Fibroblast of peridontal ligament (primary cell): ENCODE results near the gene AHCTF1.
A peak's percentile ranks its signal among the peaks of the same experiment; 100 is the strongest.
"Not testable (repeated sequence)": the region's sequence is repeated elsewhere in the genome, so short reads cannot be mapped to it uniquely, and the experiment has no call there.

Experiments used
- DNase-seq: peaks from one replicate; pipeline ENCODE4 v3.0.0-alpha.2; 2010; ENCODE audit errors: extremely low read depth

The AHCTF1 gene

DNA sequence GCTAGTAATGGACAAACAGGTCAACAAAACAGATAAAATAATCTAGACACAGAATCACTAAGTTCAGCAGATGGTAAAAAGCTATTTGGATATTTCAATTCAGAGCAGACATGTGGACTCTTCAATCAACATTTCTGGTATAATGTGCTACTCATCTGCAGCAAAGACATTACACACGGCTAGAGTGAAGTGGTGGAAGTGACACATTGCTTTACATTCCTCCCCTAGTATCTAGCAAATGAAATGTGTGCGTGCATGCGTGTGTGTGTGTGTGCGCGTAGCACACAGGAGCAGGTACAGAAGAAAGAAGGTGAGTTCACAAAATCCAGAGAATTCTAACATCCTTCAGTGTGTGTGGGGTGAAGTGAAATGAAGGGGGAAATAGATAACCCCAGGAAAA, 8.3 kb downstream of the AHCTF1 start:
- no peak for DNase-seq

DNA sequence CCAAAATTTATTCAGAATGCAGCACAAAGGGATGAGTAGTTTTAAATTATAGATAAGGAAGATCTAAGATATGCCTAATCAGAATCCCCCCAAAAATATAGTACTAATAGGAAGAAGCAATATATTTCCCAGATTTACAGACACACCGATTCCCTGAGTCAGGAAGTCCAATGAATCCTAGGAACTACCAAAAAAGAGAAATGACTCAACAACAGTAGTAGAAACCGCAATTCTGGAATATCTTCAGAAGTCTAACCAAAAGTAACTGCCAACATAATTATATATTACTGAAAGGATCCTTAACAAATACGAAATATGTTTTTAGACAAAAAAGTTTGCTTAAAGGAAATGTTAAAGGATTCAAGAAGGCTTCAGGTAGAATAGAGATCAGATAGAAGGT, 10.3 kb downstream of the AHCTF1 start:
- DNase-seq = peak; percentile 78

DNA sequence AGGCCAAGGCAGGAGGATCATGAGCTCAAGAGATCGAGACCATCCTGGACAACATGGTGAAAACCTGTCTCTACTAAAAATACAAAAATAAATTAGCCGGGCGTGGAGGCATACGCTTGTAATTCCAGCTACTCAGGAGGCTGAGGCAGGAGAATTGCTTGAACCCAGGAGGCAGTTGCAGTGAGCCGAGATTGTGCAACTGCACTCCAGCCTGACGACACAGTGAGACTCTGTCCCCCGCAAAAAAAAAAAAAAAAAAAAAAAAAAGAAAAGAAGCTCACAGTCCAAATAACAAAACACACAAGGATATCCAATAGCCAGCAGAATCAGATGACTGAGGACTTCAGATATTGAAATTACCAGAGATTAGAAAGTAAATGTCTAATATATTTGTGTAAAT, 11.8 kb downstream of the AHCTF1 start:
- no peak for DNase-seq

DNA sequence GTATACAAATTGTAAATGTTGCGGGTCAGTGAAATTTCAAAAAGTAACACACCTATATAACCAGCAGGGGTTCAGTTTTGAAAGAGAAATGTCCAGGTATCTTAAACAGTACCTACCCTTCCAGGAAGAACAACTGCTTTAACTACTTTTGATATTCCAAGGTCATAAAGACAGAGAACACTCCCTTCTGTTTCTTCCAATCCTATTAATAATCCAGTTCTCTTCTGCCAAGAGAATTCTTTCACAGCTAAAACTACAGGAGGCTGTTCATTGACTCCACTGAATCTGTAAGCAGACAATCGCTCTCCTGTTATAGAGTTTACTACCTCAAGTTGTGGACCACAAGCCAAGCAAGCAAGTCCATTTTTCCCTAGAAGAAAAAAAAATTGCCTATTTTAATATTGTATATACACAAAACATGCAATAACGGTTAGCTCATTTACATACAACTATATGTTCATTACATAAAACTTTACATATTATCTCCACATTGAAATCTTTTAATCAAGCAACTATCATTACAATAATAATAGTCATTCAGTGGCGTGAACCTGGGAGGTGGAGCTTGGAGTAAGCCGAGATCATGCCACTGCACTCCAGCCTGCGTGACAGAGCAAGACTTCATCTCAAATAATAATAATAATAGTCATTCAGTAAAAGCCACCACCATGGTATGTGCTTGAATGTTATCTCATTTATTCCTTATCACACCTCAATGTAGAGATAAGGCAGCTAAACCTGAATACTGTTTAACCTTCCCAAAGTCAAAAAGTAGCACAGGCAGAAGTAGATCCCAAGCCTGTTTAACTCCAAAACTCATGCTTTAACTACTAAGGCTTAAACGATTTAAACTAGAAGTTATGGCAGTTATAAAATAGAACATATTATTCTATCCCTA, 15.5 kb downstream of the AHCTF1 start:
- not testable (repeated sequence) for DNase-seq

DNA sequence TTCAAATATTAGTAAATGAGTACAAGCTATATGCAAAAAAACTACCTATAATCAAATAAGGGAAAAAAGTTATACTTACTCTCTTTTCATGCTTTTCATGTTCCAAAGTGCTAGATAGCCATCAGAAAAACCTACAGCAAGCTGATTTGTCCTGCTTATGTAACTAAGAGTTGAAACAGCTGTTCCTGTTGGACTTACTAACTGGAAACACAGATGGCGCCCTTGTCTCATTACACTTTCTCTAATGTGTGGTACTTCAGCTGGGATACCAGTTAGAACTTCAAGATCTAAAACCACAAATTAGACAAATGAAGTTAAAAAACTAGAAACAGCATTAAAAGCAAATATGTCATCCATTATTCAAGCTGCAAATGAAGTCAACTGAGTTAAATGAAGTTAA, 24.3 kb downstream of the AHCTF1 start:
- DNase-seq = peak; percentile 83

DNA sequence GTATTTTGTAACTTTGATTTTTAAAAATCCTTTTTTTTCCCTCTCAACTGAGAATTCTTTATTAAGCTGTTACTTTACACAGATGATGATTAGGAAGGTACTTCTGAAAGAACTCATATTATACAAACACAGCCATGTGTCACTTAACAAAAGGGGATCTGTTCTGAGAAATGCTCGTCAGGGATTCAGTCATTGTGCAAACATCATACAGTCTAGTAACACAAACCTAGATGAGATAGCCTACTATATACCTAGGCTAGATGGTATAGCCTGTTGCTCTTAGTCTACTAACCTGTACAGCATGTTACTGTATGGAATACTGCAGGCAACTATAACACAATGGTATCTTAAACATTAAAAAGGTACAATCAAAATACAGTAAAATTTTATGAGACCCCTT, 24.9 kb downstream of the AHCTF1 start:
- no peak for DNase-seq

DNA sequence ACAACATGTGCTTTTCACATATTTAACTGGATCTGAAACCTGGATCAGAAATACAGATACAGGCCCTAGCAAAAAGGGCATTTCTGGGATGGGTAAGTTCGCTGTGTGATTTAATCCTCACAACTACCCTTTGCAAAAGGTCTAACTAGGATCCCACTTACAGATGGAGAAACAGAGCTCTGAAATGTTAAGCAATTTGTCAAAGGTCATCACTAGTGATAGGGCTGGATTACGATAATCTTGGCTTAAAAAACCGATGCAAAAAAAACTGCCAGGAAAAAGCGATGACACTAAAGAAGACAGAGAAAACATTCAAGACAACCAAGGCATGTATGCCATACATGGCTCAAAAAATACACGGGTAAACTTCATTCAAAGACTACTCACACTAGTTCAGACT, 29.9 kb downstream of the AHCTF1 start:
- DNase-seq = no peak

DNA sequence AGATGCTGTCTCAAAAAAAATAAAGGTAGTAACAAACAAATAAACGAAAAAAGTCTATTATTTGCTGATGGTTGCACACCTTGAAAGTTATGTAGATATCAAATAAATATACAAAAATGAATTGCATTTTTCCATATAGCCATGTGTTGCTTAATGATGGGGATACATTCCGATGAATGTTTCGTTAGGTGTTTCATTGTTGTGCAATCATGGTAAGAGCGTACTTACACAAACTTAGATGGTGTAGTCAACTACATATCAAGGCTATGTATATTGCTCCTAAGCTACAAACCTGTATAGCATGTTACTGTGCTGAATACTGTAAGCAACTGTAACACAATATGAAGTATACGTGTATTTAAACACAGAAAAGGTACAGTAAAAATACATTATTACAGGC, 34.4 kb downstream of the AHCTF1 start:
- no peak for DNase-seq

DNA sequence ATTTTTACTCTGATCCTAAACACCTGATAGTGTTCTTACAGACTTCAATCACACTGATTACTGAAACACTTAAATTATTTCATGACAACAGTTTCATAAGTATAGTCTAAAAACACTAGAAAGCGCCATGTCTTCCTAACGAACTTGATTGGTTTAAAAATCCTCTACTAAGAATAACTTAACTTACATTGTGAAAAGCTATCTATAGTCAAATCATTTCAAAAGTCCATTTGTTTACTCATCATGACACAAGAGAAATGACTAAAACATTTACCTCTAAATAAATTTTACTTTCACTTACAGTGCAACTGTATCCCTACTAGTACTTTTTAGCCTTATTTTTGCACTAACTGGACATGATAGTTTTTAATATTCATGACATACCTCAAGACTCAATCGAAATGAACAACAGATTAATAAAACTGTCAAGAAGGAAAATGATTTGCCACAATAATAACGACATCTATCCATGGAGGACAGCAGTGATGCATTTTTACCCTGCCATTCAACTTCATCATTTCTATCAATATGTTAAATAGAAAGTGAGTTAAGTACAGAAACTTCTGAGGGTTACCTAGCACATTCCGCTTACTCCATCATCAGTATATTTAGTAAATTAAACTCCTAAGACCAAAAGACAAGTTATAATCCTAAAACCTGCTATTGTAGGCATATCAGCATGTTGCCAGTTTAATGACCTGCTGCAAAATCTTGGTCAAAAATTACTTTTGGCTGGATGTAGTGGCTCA, 38.4 kb downstream of the AHCTF1 start:
- DNase-seq = no peak

DNA sequence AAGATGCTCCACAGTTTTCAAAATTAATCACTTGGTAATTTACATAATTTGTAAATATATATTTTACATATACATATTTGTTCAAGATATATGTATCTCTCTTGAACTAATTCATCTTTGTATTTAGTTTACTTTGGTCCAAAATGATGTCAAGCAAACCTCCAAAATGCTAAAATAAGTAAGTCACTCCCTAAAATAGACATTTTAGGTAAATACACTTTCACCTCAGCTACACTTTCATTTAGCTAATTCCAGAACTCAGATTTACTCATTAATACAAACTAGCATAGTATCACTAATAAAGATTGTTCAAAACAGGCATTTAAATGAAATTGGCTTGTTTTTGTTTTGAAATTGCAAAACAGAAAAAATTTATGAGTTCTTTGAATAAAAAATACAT, 40.6 kb downstream of the AHCTF1 start:
- DNase-seq = no peak

DNA sequence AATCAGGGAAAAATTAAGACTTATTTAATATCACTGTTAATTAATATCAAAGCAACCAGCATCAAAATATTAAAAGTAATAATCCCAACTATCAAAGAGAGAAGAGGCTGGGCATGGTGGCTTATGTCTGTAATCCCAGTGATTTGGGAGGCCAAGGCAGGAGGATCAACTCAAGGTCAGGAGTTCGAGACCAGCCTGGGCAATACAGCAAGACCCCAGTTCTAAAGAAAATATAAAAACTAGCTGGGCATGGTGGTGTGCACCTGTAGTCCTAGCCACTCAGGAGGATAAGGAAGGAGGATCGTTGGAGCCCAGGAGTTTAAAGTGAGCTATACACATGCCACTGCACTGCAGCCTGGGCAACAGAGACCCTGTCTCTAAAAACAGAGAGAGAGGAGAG, 43.2 kb downstream of the AHCTF1 start:
- DNase-seq = no peak

DNA sequence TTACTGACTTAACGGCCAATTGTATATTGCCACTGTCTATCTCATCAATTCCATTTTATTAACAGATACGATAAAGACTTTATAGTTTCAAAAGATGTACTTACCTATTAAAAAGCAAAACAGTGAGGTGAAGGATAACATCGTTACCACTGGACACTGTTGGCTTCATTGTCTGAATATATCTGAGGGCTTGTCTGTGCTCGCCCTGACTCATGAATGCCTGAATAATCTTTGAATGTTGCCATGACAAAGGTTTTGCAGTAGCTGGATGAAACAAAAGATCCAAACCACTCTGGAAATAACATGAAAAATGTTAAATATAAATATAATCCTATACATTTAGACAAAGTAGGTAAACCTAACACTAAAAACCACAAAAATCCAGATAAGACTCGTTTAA, 46.4 kb downstream of the AHCTF1 start:
- not testable (repeated sequence) for DNase-seq

DNA sequence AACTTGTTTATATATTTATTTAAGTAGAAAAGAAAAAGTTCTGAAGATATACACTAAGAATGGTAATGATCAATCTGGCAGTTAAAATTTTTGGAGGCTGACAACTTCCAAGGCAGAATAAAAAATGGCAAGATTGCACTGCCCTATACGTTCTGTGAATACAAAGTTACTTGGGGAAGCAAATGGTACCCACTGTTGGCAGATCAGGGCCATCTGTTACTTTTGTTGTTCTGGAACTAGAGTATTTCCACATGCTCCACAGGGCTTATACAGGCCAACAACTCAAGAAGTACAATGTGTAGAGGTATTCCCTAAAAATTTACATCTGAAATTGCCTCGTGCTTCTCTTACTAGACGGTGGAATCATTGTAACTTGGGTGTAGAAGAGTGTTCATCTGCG, 53.2 kb downstream of the AHCTF1 start:
- no peak for DNase-seq

DNA sequence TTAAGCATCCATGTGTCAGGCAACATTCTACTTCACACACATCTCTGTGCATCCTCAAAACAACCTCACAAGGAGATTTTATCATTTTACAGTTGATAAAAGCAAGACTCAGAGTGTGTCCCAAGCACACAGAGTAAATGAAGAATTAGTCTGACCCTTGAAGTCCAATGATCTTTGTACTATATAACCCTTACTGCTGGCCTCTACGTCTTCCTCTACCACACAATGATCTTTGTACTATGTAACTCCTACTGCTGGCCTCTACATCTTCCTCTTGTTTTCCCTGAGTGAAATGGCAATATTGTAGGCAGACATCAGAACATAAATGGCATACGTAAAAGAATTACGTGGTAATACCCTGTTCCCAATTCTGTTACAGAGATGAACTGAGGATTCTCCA, 55.3 kb downstream of the AHCTF1 start:
- DNase-seq = no peak

DNA sequence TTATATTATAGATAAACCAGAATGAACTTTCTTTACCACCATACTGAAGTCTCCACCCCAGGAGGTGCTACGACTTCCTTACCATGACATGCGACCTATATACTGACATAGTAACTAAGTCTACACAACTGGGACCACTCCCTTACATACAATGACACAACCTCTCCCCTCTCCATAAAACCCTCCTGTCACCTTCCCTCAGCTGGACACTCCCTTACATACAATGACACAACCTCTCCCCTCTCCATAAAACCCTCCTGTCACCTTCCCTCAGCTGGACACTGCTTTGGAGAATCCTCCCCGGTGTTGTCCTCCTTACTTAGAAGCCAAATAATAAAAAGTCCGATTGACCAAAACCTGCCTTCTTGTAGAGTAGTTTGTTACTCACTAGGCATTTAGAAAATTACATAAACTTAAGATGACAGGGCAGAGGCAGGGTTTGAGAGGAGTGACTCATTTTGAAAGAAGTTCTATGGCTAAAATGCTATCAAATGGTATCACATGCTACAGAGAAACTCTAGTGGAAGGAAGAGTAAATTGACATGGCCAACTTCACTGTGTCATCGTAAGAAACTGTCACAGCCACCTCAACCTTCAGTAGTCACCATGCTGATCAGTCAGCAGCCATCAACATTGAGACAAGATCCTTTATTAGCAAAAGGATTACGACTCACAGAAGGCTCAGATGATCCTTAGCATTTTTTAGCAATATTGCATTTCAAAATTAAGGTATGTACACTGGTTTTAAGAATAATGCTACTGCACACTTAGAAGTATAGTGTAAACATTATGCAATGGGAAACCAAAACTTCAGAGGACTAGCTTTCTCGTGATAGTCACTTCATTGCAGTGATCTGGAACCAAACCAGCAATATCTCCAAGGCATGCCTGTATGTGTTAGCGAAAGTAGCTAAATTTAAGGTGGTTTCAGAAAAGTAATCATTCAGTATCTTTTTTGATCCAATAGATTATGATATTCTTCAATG, 56.4 kb downstream of the AHCTF1 start:
- DNase-seq = peak; percentile 83

DNA sequence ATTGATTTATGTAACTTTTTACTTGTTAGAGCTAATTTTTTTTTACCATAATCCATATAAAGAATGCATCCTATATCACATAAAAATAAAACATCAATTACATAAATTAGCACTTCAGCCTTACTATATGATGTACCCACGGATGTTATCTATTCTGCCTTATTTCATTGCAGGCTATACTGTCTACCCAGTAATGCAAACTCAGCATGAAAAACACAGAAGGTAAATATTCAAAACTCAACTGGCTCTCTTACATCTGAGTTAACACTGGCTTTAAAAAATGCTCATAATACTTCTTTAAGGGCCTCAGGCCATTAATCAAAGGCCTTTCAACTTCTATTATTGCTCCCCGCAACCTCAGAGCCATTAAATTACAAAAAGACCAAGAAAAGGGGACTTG, 65.8 kb downstream of the AHCTF1 start:
- DNase-seq = no peak

DNA sequence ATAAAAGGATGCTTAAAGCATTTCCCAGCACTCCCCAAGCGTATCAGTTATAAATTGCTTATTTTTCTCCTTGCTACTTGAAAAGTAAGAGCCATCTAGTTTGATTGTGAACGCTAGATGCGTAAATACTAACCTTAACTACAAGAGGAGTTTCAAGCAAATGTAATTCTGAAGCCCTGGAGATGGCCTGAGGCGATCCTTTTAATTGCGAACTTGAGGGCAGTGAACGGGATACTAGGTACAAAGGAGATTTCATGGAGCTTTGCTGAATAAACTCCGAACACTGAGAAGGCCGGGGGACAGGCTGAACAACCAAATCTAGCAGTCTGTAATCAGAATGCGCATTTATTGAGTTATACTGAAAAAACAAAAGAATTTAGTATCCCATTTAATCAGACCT, 68.0 kb downstream of the AHCTF1 start:
- DNase-seq = not testable (repeated sequence)

DNA sequence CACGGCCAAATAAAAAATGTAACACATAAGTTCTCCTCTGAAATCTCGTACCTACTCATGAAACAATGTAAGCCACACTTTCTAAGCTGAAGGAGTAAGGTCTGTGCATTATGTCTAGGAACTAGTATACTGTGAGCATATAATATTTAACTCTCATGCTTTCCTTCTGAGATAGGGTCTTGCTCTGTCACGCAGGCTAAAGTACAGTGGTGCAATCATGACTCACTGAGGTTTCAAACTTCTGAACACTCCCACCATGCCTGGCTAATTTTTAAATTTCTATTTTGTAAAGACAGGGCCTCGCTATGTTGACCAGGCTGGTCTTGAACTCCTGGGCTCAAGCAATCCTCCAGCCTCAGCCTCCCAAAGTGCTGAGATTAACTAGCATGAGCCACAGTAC, 71.3 kb downstream of the AHCTF1 start:
- DNase-seq = no peak

DNA sequence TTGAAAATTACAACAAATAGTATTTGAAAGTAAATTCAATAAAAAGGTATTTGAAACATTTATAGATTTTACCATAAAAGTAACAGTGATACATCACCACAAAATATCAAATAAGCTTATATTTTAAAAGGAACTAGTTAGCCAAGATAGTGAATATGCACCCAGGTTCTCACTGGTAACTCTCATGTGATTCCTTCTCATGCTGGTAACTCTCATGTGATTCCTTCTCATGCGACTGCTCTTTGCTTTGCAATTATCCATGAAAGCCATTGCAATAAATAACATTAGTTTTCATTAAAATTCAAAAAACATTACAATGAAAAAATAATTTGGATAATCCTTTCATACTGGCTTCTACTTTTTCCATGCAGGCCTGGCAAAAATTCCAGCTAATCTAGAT, 75.4 kb downstream of the AHCTF1 start:
- DNase-seq = no peak

DNA sequence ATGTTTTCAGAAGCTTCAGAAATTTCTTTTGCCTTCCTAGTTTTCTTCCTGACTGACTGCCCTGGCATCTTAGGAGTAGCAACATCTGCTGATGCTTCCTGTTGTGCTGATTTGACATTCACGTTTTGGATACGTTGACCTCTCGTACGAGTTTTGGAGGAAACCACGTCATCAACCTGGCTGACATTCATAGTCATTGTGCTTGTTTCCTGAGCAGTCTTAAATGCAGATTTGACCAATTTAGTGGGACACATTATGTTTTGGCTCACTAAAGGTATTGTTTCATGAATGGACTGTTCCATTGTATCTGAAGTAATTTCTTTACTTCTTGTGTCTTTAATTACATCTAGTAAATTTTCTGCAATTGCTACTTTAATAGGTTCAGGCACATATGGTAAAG, 81.1 kb downstream of the AHCTF1 start:
- DNase-seq = not testable (repeated sequence)

DNA sequence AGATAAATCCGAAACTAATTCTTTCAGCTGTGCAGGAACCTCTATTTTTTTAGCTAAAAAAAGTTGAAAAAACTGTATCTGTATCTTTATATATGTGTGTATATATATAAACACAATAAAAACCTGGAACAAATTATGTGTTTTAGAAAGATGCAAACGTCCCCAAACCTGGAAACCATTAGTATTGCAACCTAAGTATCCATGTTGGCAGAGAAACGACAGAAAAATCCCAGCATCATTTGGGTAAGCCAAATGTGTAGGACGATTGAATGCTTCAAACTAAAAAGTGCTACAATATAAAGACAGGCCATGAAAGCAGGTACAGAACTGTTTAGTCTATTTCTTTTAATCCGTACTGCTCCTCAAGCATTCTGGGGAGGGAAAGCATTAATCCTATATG, 87.9 kb downstream of the AHCTF1 start:
- DNase-seq = peak; percentile 38

DNA sequence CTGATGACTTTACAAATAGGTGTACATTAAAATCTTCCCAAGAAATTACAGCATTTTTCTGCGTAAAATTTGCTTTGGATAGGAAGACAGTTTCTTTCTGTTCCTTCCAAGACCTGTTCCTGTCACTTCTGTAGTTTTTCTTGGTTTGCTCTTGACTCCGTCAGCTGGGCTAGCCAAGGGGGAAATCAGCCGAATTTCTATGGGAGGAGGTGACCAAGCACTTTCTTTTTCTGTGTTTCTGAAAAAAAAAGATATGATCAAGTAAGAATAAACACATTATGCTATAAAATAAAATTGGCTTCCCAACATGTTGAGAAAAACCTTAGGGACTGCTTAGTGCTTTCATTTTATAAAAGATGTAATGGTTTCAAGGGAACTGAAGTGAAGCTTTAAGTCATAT, 91.0 kb downstream of the AHCTF1 start:
- DNase-seq = not testable (repeated sequence)
